SK-N-SH (cell line): ENCODE data around the gene SPPL2C. TPM values are rescaled to one million over a fixed set of nuclear protein-coding genes. Genes with fewer than 3 reads are reported as not detected.

Experiments
- CTCF ChIA-PET: fragments of 300-600, 350-600 bp; formaldehyde crosslinking; extraction: SDS; loops from one replicate; lab custom pipeline; 2021; lab: Yijun Ruan, JAX
- POLR2A ChIA-PET: fragments of 350-600 bp; sonication (Branson Sonifier 250); formaldehyde crosslinking; extraction: SDS; loops from one replicate; lab custom pipeline; 2020; ENCODE audit warnings: antibody characterized with exemption, inconsistent platforms; lab: Yijun Ruan, JAX
- DNase-seq: peaks from one replicate; pipeline ENCODE4 v3.0.0; 2012
- H2AFZ ChIP-seq: fragments of 200-600 bp; sonication (generic); 2 replicates; pipeline ENCODE4 v1.8.1; 2016; ENCODE audit warnings: antibody characterized with exemption, mild to moderate bottlenecking, low read depth
- H3F3A ChIP-seq: fragments of 200-600 bp; sonication (generic); replicated peaks from 2 replicates; pipeline ENCODE3; 2016; ENCODE audit warnings: antibody characterized with exemption, mild to moderate bottlenecking; ENCODE audit not compliant: insufficient read depth
- H3K27ac ChIP-seq, 2 experiments: fragments of 200-500 bp in 1 of 2; fragments of 200-600 bp in 1 of 2; sonication (Bioruptor generic) in 1 of 2; sonication (generic), shearing (Covaris generic) in 1 of 2; 2 replicates each; pipeline versions ENCODE4 v1.5.1 to v1.6.1; 2014 to 2016; ENCODE audit warnings: low read depth in 2 of 2, inconsistent platforms in 1 of 2, low read length in 1 of 2, mild to moderate bottlenecking in 1 of 2, mixed read lengths in 1 of 2
- H3K27me3 ChIP-seq: fragments of 200-600 bp; sonication (generic), shearing (Covaris generic); 2 replicates; pipeline ENCODE4 v1.6.1; 2016; ENCODE audit warnings: mixed run types; ENCODE audit not compliant: insufficient read depth
- H3K36me3 ChIP-seq, 2 experiments: fragments of 200-500 bp in 1 of 2; fragments of 200-600 bp in 1 of 2; sonication (Bioruptor generic) in 1 of 2; sonication (generic) in 1 of 2; replicated peaks in 1 of 2; 2 replicates each; pipeline versions ENCODE3 to v1.5.1; 2014 to 2016; ENCODE audit warnings: low read length in 1 of 2, mild to moderate bottlenecking in 1 of 2; ENCODE audit not compliant: insufficient read depth in 2 of 2, control insufficient read depth in 1 of 2
- H3K4me1 ChIP-seq, 2 experiments: fragments of 200-500 bp in 1 of 2; fragments of 200-600 bp in 1 of 2; sonication (Bioruptor generic) in 1 of 2; sonication (generic), shearing (Covaris generic) in 1 of 2; 2 replicates each; pipeline versions ENCODE4 v1.5.1 to v1.6.1; 2014 to 2016; ENCODE audit warnings: low read depth in 1 of 2, low read length in 1 of 2, mixed run types in 1 of 2; ENCODE audit not compliant: insufficient read depth in 2 of 2, control insufficient read depth in 1 of 2
- H3K4me2 ChIP-seq: fragments of 200-600 bp; sonication (generic), shearing (Covaris generic); 2 replicates; pipeline ENCODE4 v1.6.1; 2017; ENCODE audit warnings: mixed run types
- H3K4me3 ChIP-seq, 2 experiments: fragments of 200-500 bp in 1 of 2; fragments of 200-600 bp in 1 of 2; sonication (Bioruptor generic) in 1 of 2; sonication (generic), shearing (Covaris generic) in 1 of 2; 2 replicates each; pipeline versions ENCODE4 v1.5.1 to v1.8.1; 2014 to 2016; ENCODE audit warnings: low read depth in 2 of 2, inconsistent platforms in 1 of 2, low read length in 1 of 2, mild to moderate bottlenecking in 1 of 2, mixed read lengths in 1 of 2, moderate library complexity in 1 of 2
- H3K79me2 ChIP-seq: fragments of 200-600 bp; sonication (generic); 2 replicates; pipeline ENCODE4 v1.8.1; 2017; ENCODE audit warnings: mild to moderate bottlenecking; ENCODE audit not compliant: insufficient read depth
- H3K9ac ChIP-seq: fragments of 200-600 bp; sonication (generic); 2 replicates; pipeline ENCODE4 v1.6.1; 2017; ENCODE audit warnings: mixed run types
- H3K9me2 ChIP-seq: fragments of 200-600 bp; sonication (generic); 2 replicates; pipeline ENCODE4 v1.6.1; 2017; ENCODE audit warnings: mixed run types
- H3K9me3 ChIP-seq: fragments of 200-600 bp; sonication (generic); 2 replicates; pipeline ENCODE4 v1.6.1; 2017; ENCODE audit warnings: mixed run types, mild to moderate bottlenecking, moderate library complexity
- H4K20me1 ChIP-seq: fragments of 200-600 bp; sonication (generic); 2 replicates; pipeline ENCODE4 v1.6.1; 2017; ENCODE audit warnings: mild to moderate bottlenecking, mixed run types; ENCODE audit not compliant: insufficient read depth
- ELF1 ChIP-seq: IDR thresholded peaks from 2 replicates; pipeline ENCODE4 v1.4.0; 2012
- EP300 ChIP-seq, 2 experiments: IDR thresholded peaks; 2 replicates each; pipeline versions ENCODE4 v1.4.0 to v1.6.1; 2012; ENCODE audit warnings: borderline replicate concordance in 1 of 2, low read depth in 1 of 2, low read length in 1 of 2
- FOSL2 ChIP-seq: IDR thresholded peaks from 2 replicates; pipeline ENCODE4 v1.4.0; 2012; ENCODE audit warnings: low read depth, mild to moderate bottlenecking, moderate library complexity, borderline replicate concordance
- GABPA ChIP-seq: IDR thresholded peaks from 2 replicates; pipeline ENCODE4 v1.4.0; 2012; ENCODE audit warnings: low read depth, mild to moderate bottlenecking
- MAX ChIP-seq: IDR thresholded peaks from 2 replicates; pipeline ENCODE4 v1.4.0; 2012; ENCODE audit warnings: low read depth
- NFIC ChIP-seq: IDR thresholded peaks from 2 replicates; pipeline ENCODE4 v1.4.0; 2012; ENCODE audit warnings: borderline replicate concordance
- NRF1 ChIP-seq: IDR thresholded peaks from 2 replicates; pipeline ENCODE4 v1.6.1; 2012; ENCODE audit warnings: low read depth, mild to moderate bottlenecking, low read length
- POLR2AphosphoS5 ChIP-seq: IDR thresholded peaks from 2 replicates; pipeline ENCODE4 v1.6.1; 2012; ENCODE audit warnings: low read depth, low read length
- RAD21 ChIP-seq: IDR thresholded peaks from 2 replicates; pipeline ENCODE4 v1.6.1; 2012; ENCODE audit warnings: mild to moderate bottlenecking, low read length
- RCOR1 ChIP-seq: fragments of 150-350 bp; IDR thresholded peaks from 2 replicates; pipeline ENCODE4 v1.6.1; 2017; ENCODE audit warnings: antibody characterized with exemption, low read length
- RXRA ChIP-seq: IDR thresholded peaks from 2 replicates; pipeline ENCODE4 v1.4.0; 2012; ENCODE audit warnings: low read depth, mild to moderate bottlenecking, borderline replicate concordance
- SIN3A ChIP-seq: IDR thresholded peaks from 2 replicates; pipeline ENCODE4 v1.6.1; 2012; ENCODE audit warnings: low read depth, mild to moderate bottlenecking, low read length, moderate library complexity, borderline replicate concordance
- SMC3 ChIP-seq: IDR thresholded peaks from 2 replicates; pipeline ENCODE4 v1.6.1; 2012; ENCODE audit warnings: low read depth, low read length, improper control_type of control experiment
- YY1 ChIP-seq: IDR thresholded peaks from 2 replicates; pipeline ENCODE4 v1.4.0; 2012; ENCODE audit warnings: low read depth, mild to moderate bottlenecking
- WGBS: methylation state at CpG from one replicate; pipeline ENCODE4 v1.1.6; 2017; ENCODE audit warnings: low lambda C conversion rate; 5-methylcytosine and 5-hydroxymethylcytosine counted together
- polyA plus RNA-seq, 3 experiments: library from polyadenylated mRNA; depleted of rRNA; stranded (reverse); fragments of >200 nt; gene quantifications; 2 replicates each; pipeline ENCODE4 v1.2.3, GENCODE V29; 2012
- TF ChIP-seq, protein P1 (sequence below): IDR thresholded peaks from 2 replicates; pipeline ENCODE4; 2012
- TF ChIP-seq, protein P2 (sequence below): IDR thresholded peaks from 2 replicates; pipeline ENCODE4 v1.6.1; 2012; ENCODE audit warnings: mild to moderate bottlenecking, low read depth, low read length, moderate library complexity
- TF ChIP-seq, protein P3 (sequence below): fragments of 150-350 bp; IDR thresholded peaks from 2 replicates; pipeline ENCODE4 v1.6.1; 2017; ENCODE audit warnings: antibody characterized with exemption, low read length, low read depth, borderline replicate concordance

Gene SPPL2C
- polyA plus RNA-seq, 1 of the 3 experiments (the other 2 are of a cell fraction): not detected

GRCh38 chr17:45838751-45839295, 5.9 kb upstream of the SPPL2C start:
- Histone ChIP-seq H2AFZ (no peak overlapping the region), H3K79me2 (no peaks in the 10 kb centered on the region), H3K36me3 (no peaks in the 10 kb centered on the region), H3K9me2 (no peaks in the 10 kb centered on the region), H3K9ac (no peak overlapping the region), H3F3A (no peaks in the 10 kb centered on the region), H3K27me3 (peaks cover 16% of the 10 kb centered on the region; the same call in 1 of the 2 replicates), H3K4me1 (peaks cover 0 to 7% of the 10 kb centered on the region in 2 experiments; a peak in 1 of 4 replicates), H3K9me3 (no peaks in the 10 kb centered on the region)
- CTCF ChIA-PET: interaction anchor here (1.0 to 18.6 kb wide), 9 partner anchors 6 to 443 kb away, joined by 3 to 327 read pairs (median 6); partner anchors contain the start of genes CRHR1 and SPPL2C
- WGBS: 64% methylated on average over 8 of the region's 8 CpGs
- POLR2A ChIA-PET: interaction anchor here (1.1 kb wide), 1 partner anchor 10 kb away, joined by 4 read pairs; no protein-coding TSS in a partner anchor
- TF ChIP-seq SMC3 (no peak), NRF1 (no peak), ELF1 (no peak), NFIC (no peak), RAD21 (no peak), POLR2AphosphoS5 (no peak), GABPA (no peak)
- TF ChIP-seq, protein P1, sequence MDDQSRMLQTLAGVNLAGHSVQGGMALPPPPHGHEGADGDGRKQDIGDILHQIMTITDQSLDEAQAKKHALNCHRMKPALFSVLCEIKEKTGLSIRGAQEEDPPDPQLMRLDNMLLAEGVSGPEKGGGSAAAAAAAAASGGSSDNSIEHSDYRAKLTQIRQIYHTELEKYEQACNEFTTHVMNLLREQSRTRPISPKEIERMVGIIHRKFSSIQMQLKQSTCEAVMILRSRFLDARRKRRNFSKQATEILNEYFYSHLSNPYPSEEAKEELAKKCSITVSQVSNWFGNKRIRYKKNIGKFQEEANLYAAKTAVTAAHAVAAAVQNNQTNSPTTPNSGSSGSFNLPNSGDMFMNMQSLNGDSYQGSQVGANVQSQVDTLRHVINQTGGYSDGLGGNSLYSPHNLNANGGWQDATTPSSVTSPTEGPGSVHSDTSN: no peak
- TF ChIP-seq, all 33 proteins: peak for 0
- no peak overlapping the region for H3K4me3 ChIP-seq
- H3K4me2 ChIP-seq: no peak overlapping the region
- no peaks in the 10 kb centered on the region for H4K20me1 ChIP-seq
- no peak for DNase-seq
- no peak overlapping the region for H3K27ac ChIP-seq

DNA sequence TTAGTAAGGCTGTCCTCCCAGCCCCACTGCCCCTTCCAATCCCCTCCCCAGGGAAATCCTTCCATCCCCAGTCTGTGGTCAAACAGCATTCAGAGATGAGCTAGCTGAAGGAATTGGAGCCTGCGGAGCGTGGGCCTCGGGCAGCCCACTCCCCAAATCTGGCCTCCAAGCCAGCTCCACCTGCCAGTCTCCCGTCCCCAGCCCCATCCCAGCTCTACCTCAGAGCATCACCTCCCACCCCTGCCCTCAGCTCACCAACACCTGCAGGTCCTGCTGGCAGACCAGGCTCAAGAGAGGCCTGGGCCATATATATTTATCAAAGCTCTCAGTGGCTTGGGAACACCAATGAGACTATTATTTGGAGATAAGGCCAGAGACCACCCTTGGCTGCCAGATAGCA, 5.2 kb upstream of the SPPL2C start:
- Histone ChIP-seq H3K9me3 (no peaks in the 10 kb centered on the region), H3K27ac (no peak overlapping the region), H3K79me2 (no peaks in the 10 kb centered on the region), H3K27me3 (peaks cover 16% of the 10 kb centered on the region; the same call in 1 of the 2 replicates), H4K20me1 (no peaks in the 10 kb centered on the region), H3K9ac (no peak overlapping the region), H3K4me3 (no peak overlapping the region), H3K4me2 (no peak overlapping the region), H3K9me2 (no peaks in the 10 kb centered on the region), H2AFZ (no peak overlapping the region), H3F3A (no peaks in the 10 kb centered on the region), H3K4me1 (peaks cover 0 to 7% of the 10 kb centered on the region in 2 experiments; a peak in 1 of 4 replicates), H3K36me3 (no peaks in the 10 kb centered on the region)
- DNase-seq: no peak
- no CpG with 5 or more reads among the region's 4 CpGs for WGBS
- ChIA-PET POLR2A (no interaction called here), CTCF (interaction anchor here (1.1 to 18.6 kb wide), 8 partner anchors 6 to 444 kb away, joined by 3 to 327 read pairs (median 8); partner anchors contain the start of genes CRHR1 and SPPL2C)
- TF ChIP-seq ELF1: no peak
- no peak for TF ChIP-seq YY1
- TF ChIP-seq RCOR1: no peak
- TF ChIP-seq, protein P2, sequence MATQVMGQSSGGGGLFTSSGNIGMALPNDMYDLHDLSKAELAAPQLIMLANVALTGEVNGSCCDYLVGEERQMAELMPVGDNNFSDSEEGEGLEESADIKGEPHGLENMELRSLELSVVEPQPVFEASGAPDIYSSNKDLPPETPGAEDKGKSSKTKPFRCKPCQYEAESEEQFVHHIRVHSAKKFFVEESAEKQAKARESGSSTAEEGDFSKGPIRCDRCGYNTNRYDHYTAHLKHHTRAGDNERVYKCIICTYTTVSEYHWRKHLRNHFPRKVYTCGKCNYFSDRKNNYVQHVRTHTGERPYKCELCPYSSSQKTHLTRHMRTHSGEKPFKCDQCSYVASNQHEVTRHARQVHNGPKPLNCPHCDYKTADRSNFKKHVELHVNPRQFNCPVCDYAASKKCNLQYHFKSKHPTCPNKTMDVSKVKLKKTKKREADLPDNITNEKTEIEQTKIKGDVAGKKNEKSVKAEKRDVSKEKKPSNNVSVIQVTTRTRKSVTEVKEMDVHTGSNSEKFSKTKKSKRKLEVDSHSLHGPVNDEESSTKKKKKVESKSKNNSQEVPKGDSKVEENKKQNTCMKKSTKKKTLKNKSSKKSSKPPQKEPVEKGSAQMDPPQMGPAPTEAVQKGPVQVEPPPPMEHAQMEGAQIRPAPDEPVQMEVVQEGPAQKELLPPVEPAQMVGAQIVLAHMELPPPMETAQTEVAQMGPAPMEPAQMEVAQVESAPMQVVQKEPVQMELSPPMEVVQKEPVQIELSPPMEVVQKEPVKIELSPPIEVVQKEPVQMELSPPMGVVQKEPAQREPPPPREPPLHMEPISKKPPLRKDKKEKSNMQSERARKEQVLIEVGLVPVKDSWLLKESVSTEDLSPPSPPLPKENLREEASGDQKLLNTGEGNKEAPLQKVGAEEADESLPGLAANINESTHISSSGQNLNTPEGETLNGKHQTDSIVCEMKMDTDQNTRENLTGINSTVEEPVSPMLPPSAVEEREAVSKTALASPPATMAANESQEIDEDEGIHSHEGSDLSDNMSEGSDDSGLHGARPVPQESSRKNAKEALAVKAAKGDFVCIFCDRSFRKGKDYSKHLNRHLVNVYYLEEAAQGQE: no peak
- no peak for TF ChIP-seq RXRA
- TF ChIP-seq POLR2AphosphoS5: no peak
- no peak for TF ChIP-seq SIN3A
- TF ChIP-seq EP300 (IDR thresholded peaks at IDR 0.05; ENCODE audit: borderline replicate concordance in 1 of 2, low read depth in 1 of 2, low read length in 1 of 2): no peak
- TF ChIP-seq, protein P3, sequence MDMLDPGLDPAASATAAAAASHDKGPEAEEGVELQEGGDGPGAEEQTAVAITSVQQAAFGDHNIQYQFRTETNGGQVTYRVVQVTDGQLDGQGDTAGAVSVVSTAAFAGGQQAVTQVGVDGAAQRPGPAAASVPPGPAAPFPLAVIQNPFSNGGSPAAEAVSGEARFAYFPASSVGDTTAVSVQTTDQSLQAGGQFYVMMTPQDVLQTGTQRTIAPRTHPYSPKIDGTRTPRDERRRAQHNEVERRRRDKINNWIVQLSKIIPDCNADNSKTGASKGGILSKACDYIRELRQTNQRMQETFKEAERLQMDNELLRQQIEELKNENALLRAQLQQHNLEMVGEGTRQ: no peak
- no peak for TF ChIP-seq SMC3
- TF ChIP-seq FOSL2: no peak
- TF ChIP-seq MAX: no peak
